H1 (cell line): ENCODE measurements around the gene RGS6. TPM values are rescaled to one million over a fixed set of nuclear protein-coding genes. Genes with fewer than 3 reads are reported as not detected.

Source experiments
- CTCF ChIA-PET: fragments of 300-600 bp; sonication (Branson Sonifier 250); formaldehyde crosslinking; loops from one replicate; lab custom pipeline; 2021; ENCODE audit not compliant: partially characterized antibody; lab: Charles Lee
- POLR2A ChIA-PET: fragments of 300-600 bp; sonication (Branson Sonifier 250); formaldehyde crosslinking; loops from one replicate; lab custom pipeline; 2021; ENCODE audit warnings: inconsistent platforms; ENCODE audit not compliant: partially characterized antibody; lab: Charles Lee
- DNase-seq, 2 experiments: peaks; one replicate each; pipeline versions ENCODE4 v3.0.0 to v3.0.0-alpha.2; 2010 to 2022; ENCODE audit warnings: low spot score in 2 of 2, low read depth in 1 of 2, mixed read lengths in 1 of 2
- FAIRE-seq: peaks from 2 replicates; lab custom pipeline; 2011; peaks lifted over from hg19 to GRCh38; lab: Jason Lieb, UNC
- H2AFZ ChIP-seq: 2 replicates; pipeline ENCODE4 v1.8.1; 2012; ENCODE audit warnings: low read length, inconsistent platforms
- H2AK5ac ChIP-seq: 2 replicates; pipeline ENCODE4 v1.6.1; 2013; ENCODE audit warnings: low read depth, low read length
- H2BK120ac ChIP-seq: replicated peaks from 2 replicates; pipeline ENCODE3; 2013; ENCODE audit warnings: low read depth, low read length, inconsistent platforms
- H2BK12ac ChIP-seq: 2 replicates; pipeline ENCODE4 v1.6.1; 2013; ENCODE audit warnings: low read depth, low read length
- H2BK15ac ChIP-seq: 2 replicates; pipeline ENCODE4 v1.6.1; 2013; ENCODE audit warnings: low read length
- H2BK20ac ChIP-seq: 2 replicates; pipeline ENCODE4 v1.6.1; 2013; ENCODE audit warnings: low read length
- H2BK5ac ChIP-seq: 2 replicates; pipeline ENCODE4 v1.6.1; 2013; ENCODE audit warnings: low read depth, low read length
- H3K14ac ChIP-seq: 2 replicates; pipeline ENCODE4 v1.6.1; 2013; ENCODE audit warnings: inconsistent platforms; ENCODE audit not compliant: insufficient read length
- H3K18ac ChIP-seq: 2 replicates; pipeline ENCODE4 v1.6.1; 2013; ENCODE audit warnings: low read length; ENCODE audit errors: extremely low read depth
- H3K23ac ChIP-seq: 2 replicates; pipeline ENCODE4 v1.6.1; 2013; ENCODE audit warnings: inconsistent platforms; ENCODE audit not compliant: insufficient read length
- H3K23me2 ChIP-seq: 2 replicates; pipeline ENCODE4 v1.6.1; 2013; ENCODE audit warnings: low read depth, low read length
- H3K27ac ChIP-seq: 2 replicates; pipeline ENCODE4 v1.6.1; 2011; ENCODE audit warnings: low read depth, low read length, inconsistent platforms
- H3K27me3 ChIP-seq, 4 experiments: replicated peaks in 1 of 4; 1 replicate in 1 of 4; 2 replicates in 3 of 4; pipeline versions ENCODE4 v1.6.1 to v1.8.1; 2011 to 2013; ENCODE audit warnings: low read length in 3 of 4, mild to moderate bottlenecking in 3 of 4, inconsistent platforms in 2 of 4, mixed read lengths in 2 of 4, moderate library complexity in 1 of 4; ENCODE audit not compliant: control insufficient read depth in 3 of 4, insufficient read depth in 3 of 4; ENCODE audit errors: extremely low read depth in 1 of 4
- H3K36me3 ChIP-seq, 4 experiments: 2 replicates each; pipeline versions ENCODE4 v1.6.1 to v1.8.1; 2011 to 2013; ENCODE audit warnings: mild to moderate bottlenecking in 4 of 4, low read length in 3 of 4, moderate library complexity in 2 of 4, control low read depth in 1 of 4, inconsistent platforms in 1 of 4; ENCODE audit not compliant: insufficient read depth in 4 of 4, control insufficient read depth in 2 of 4
- H3K4ac ChIP-seq: replicated peaks from 2 replicates; pipeline ENCODE3; 2013; ENCODE audit warnings: low read length, low read depth, mixed read lengths, inconsistent platforms; ENCODE audit not compliant: insufficient read length
- H3K4me1 ChIP-seq, 4 experiments: replicated peaks in 1 of 4; 1 replicate in 1 of 4; 2 replicates in 3 of 4; pipeline versions ENCODE4 v1.6.1 to v1.8.1; 2011 to 2013; ENCODE audit warnings: low read length in 3 of 4, inconsistent platforms in 2 of 4, mixed read lengths in 1 of 4; ENCODE audit not compliant: insufficient read depth in 4 of 4, control insufficient read depth in 3 of 4
- H3K4me2 ChIP-seq, 2 experiments: 2 replicates each; pipeline versions ENCODE4 v1.6.1 to v1.8.1; 2011 to 2013; ENCODE audit warnings: low read depth in 2 of 2, low read length in 2 of 2, control low read depth in 1 of 2, inconsistent platforms in 1 of 2, mild to moderate bottlenecking in 1 of 2; ENCODE audit not compliant: insufficient read depth in 1 of 2
- H3K4me3 ChIP-seq, 4 experiments: fragments of 200-600, 300-600 bp in 1 of 4; sonication (generic), shearing (Covaris generic), sonication (Bioruptor Twin) in 1 of 4; 2 replicates each; pipeline versions ENCODE4 v1.5.1 to v1.8.1; 2011 to 2016; ENCODE audit warnings: low read length in 4 of 4, low read depth in 3 of 4, control low read depth in 2 of 4, inconsistent platforms in 2 of 4, mild to moderate bottlenecking in 2 of 4, mixed read lengths in 1 of 4, moderate library complexity in 1 of 4; ENCODE audit not compliant: insufficient read depth in 2 of 4; ENCODE audit errors: extremely low read depth in 1 of 4
- H3K56ac ChIP-seq: replicated peaks from 2 replicates; pipeline ENCODE3; 2013; ENCODE audit warnings: low read depth, mild to moderate bottlenecking, mixed read lengths, low read length, inconsistent platforms; ENCODE audit not compliant: insufficient read length
- H3K79me1 ChIP-seq: 2 replicates; pipeline ENCODE4 v1.6.1; 2013; ENCODE audit warnings: low read depth, low read length, control low read depth
- H3K79me2 ChIP-seq, 2 experiments: 2 replicates each; pipeline versions ENCODE4 v1.6.1 to v1.8.1; 2012 to 2013; ENCODE audit warnings: low read length in 2 of 2, mild to moderate bottlenecking in 2 of 2, inconsistent platforms in 1 of 2; ENCODE audit not compliant: insufficient read depth in 2 of 2, control insufficient read depth in 1 of 2
- H3K9ac ChIP-seq, 4 experiments: replicated peaks in 1 of 4; 1 replicate in 1 of 4; 2 replicates in 3 of 4; pipeline versions ENCODE4 v1.6.1 to v1.8.1; 2011 to 2013; ENCODE audit warnings: low read depth in 3 of 4, low read length in 3 of 4, control low read depth in 2 of 4, mild to moderate bottlenecking in 2 of 4, moderate library complexity in 2 of 4, inconsistent platforms in 1 of 4; ENCODE audit errors: extremely low read depth in 1 of 4
- H3K9me3 ChIP-seq, 2 experiments: 2 replicates each; pipeline versions ENCODE4 v1.6.1 to v1.8.1; 2012 to 2013; ENCODE audit warnings: mild to moderate bottlenecking in 2 of 2, moderate library complexity in 2 of 2, control low read depth in 1 of 2, inconsistent platforms in 1 of 2, low read depth in 1 of 2, low read length in 1 of 2, mixed read lengths in 1 of 2; ENCODE audit not compliant: insufficient read depth in 2 of 2
- H4K20me1 ChIP-seq, 2 experiments: replicated peaks in 1 of 2; 2 replicates each; pipeline versions ENCODE3 to v1.8.1; 2011 to 2013; ENCODE audit warnings: inconsistent platforms in 2 of 2, low read length in 2 of 2, mild to moderate bottlenecking in 1 of 2; ENCODE audit not compliant: insufficient read depth in 2 of 2, control insufficient read depth in 1 of 2
- H4K5ac ChIP-seq: 2 replicates; pipeline ENCODE4 v1.6.1; 2013; ENCODE audit warnings: low read length, low read depth, mixed read lengths, inconsistent platforms; ENCODE audit not compliant: insufficient read length
- H4K8ac ChIP-seq: 2 replicates; pipeline ENCODE4 v1.8.0; 2013; ENCODE audit warnings: mild to moderate bottlenecking, moderate library complexity, low read length, inconsistent platforms; ENCODE audit not compliant: insufficient read depth; ENCODE audit errors: extremely low read depth
- H4K91ac ChIP-seq: replicated peaks from 2 replicates; pipeline ENCODE3; 2013; ENCODE audit warnings: low read length, mixed read lengths, inconsistent platforms; ENCODE audit not compliant: insufficient read length
- ASH2L ChIP-seq: fragments of 200-600, 300-600 bp; sonication (generic); IDR thresholded peaks from one replicate; pipeline ENCODE4 v1.7.1; 2017; ENCODE audit warnings: low read length
- CEBPB ChIP-seq: IDR thresholded peaks from 2 replicates; pipeline ENCODE4 v1.6.1; 2012; ENCODE audit warnings: low read depth, low read length
- CHD2 ChIP-seq: IDR thresholded peaks from 2 replicates; pipeline ENCODE4 v1.6.1; 2012; ENCODE audit warnings: low read length, improper control_type of control experiment
- HDAC2 ChIP-seq, 2 experiments: fragments of 300-600 bp in 1 of 2; sonication (generic) in 1 of 2; IDR thresholded peaks; 2 replicates each; pipeline ENCODE4 v1.6.1; 2011 to 2012; ENCODE audit warnings: low read depth in 2 of 2, low read length in 2 of 2, mild to moderate bottlenecking in 2 of 2, moderate library complexity in 2 of 2, borderline replicate concordance in 1 of 2, inconsistent platforms in 1 of 2
- POU5F1 ChIP-seq: IDR thresholded peaks from 2 replicates; pipeline ENCODE4 v1.6.1; 2011; ENCODE audit warnings: low read depth, mild to moderate bottlenecking, low read length, moderate library complexity
- RNF2 ChIP-seq: fragments of 200-900, 300-1000 bp; sonication (generic); IDR thresholded peaks from 2 replicates; pipeline ENCODE4 v1.7.1; 2016; ENCODE audit warnings: borderline replicate concordance, low read depth, mild to moderate bottlenecking, antibody characterized with exemption, low read length; ENCODE audit not compliant: poor library complexity, severe bottlenecking; ENCODE audit errors: missing control alignments
- RXRA ChIP-seq: IDR thresholded peaks from 2 replicates; pipeline ENCODE4 v1.6.1; 2011; ENCODE audit warnings: low read depth, mild to moderate bottlenecking, low read length, moderate library complexity; ENCODE audit not compliant: insufficient read depth
- SIRT6 ChIP-seq: IDR thresholded peaks from one replicate; pipeline ENCODE4 v1.7.1; 2012; ENCODE audit warnings: low read length, inconsistent platforms
- TAF1 ChIP-seq: IDR thresholded peaks from 2 replicates; pipeline ENCODE4 v1.6.1; 2011; ENCODE audit warnings: mild to moderate bottlenecking, low read depth, low read length
- TBP ChIP-seq: IDR thresholded peaks from 2 replicates; pipeline ENCODE4 v1.6.1; 2011; ENCODE audit warnings: low read depth, low read length, improper control_type of control experiment
- ZNF274 ChIP-seq: IDR thresholded peaks from 2 replicates; pipeline ENCODE4 v1.7.0; 2012; ENCODE audit warnings: low read length, borderline replicate concordance; ENCODE audit errors: extremely low read depth
- whole genome bisulfite sequencing, 2 experiments: shearing (Covaris generic) in 1 of 2; methylation state at CpG; one replicate each; pipeline versions ENCODE4 v1.1.6 to v1.1.7; 2013 to 2015; ENCODE audit warnings: low lambda C conversion rate in 2 of 2, mixed read lengths in 2 of 2, inconsistent platforms in 1 of 2, low coverage in 1 of 2, missing lambda C conversion rate in 1 of 2; ENCODE audit not compliant: insufficient replicate concordance in 2 of 2, insufficient coverage in 1 of 2, insufficient read length in 1 of 2; ENCODE audit errors: extremely low coverage in 1 of 2, missing lambda C conversion rate in 1 of 2; 5-methylcytosine and 5-hydroxymethylcytosine counted together
- polyA plus RNA-seq, 7 experiments: library from polyadenylated mRNA; depleted of rRNA in 3 of 7; stranded (reverse) in 5 of 7; unstranded in 2 of 7; fragments of >200 nt in 5 of 7; fragments of 200-250 nt in 2 of 7; gene quantifications; 1 replicate in 5 of 7; 2 replicates in 1 of 7; 4 replicates in 1 of 7; pipeline versions ENCODE4 v1.2.1 to v1.2.3, GENCODE V29; 2011 to 2013; ENCODE audit warnings: missing spikeins in 2 of 7, mixed read lengths in 2 of 7
- total RNA-seq: library from RNA; stranded (reverse); fragmentation: NEBNext Ultra II Directional; extraction: Animal tissue kit (Norgen Biotek cat#: 25700); gene quantifications from 2 replicates; pipeline ENCODE4 v1.2.1, GENCODE V29; 2021
- TF ChIP-seq, protein P1 (sequence below): IDR thresholded peaks from 2 replicates; pipeline ENCODE4 v1.6.1; 2012; ENCODE audit warnings: inconsistent platforms
- TF ChIP-seq, protein P2 (sequence below): IDR thresholded peaks from 2 replicates; pipeline ENCODE4 v1.6.1; 2011; ENCODE audit warnings: low read depth, mild to moderate bottlenecking, low read length; ENCODE audit not compliant: insufficient read depth

The RGS6 gene
- total and polyA plus RNA-seq, 2 of the 8 experiments (the other 6 are each of a cell fraction or from before 2014, with no cell fraction given) = 0.26 to 1.1 TPM

DNA sequence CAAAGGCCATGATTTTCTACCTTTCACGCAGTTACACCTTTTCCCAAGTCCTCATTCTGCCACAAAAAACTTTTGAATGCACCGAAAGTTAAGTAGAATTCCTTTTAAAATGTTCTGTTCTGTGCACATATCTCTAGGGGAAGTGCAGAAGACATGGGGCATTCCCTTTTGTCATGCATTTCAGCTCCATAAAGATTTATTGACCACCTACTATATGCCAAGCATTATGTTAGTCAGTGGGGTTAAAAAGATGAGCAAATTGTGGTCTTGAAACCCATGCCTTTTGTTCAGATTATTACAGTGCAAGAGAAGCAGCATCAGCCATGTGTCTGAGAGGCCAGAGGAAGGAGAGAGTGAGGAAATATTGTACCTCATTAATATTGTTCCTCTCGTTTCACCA is 338.5 kb downstream of the RGS6 start:
- H3K4ac ChIP-seq = no peak overlapping the region
- H4K5ac ChIP-seq = no peak overlapping the region
- no peak overlapping the region for H2AFZ ChIP-seq
- no peaks in the 10 kb centered on the region for H3K79me2 ChIP-seq
- WGBS, 2 experiments = 81% methylated on average over 3 of the region's 3 CpGs; no CpG with 5 or more reads in 1 of the 2 experiments
- no peaks in the 10 kb centered on the region for H3K23me2 ChIP-seq
- POLR2A ChIA-PET = no interaction called here
- H4K20me1 ChIP-seq = no peaks in the 10 kb centered on the region
- H3K27ac ChIP-seq = no peak overlapping the region
- H2BK20ac ChIP-seq = no peak overlapping the region
- H2BK15ac ChIP-seq = no peak overlapping the region
- no peak overlapping the region for H3K56ac ChIP-seq
- no peak overlapping the region for H2BK12ac ChIP-seq
- CTCF ChIA-PET = no interaction called here
- H2BK120ac ChIP-seq = no peak overlapping the region
- no peak overlapping the region for H2BK5ac ChIP-seq
- H3K4me3 ChIP-seq = no peak overlapping the region
- H3K9me3 ChIP-seq = peaks cover 0 to 4% of the 10 kb centered on the region in 2 experiments; a peak in 2 of 4 replicates
- no peaks in the 10 kb centered on the region for H3K4me1 ChIP-seq
- H4K8ac ChIP-seq = no peak overlapping the region
- no peaks in the 10 kb centered on the region for H3K27me3 ChIP-seq
- H3K79me1 ChIP-seq = no peaks in the 10 kb centered on the region
- H2AK5ac ChIP-seq = no peak overlapping the region
- no peak overlapping the region for H3K18ac ChIP-seq
- DNase-seq (no peak), FAIRE-seq (no peak)
- no peak overlapping the region for H3K23ac ChIP-seq
- no peaks in the 10 kb centered on the region for H3K36me3 ChIP-seq
- no peak overlapping the region for H3K14ac ChIP-seq
- no peak overlapping the region for H3K9ac ChIP-seq
- no peak overlapping the region for H4K91ac ChIP-seq
- no peak overlapping the region for H3K4me2 ChIP-seq
- TF ChIP-seq TAF1 = no peak
- TF ChIP-seq CEBPB = no peak
- TF ChIP-seq, protein P1, sequence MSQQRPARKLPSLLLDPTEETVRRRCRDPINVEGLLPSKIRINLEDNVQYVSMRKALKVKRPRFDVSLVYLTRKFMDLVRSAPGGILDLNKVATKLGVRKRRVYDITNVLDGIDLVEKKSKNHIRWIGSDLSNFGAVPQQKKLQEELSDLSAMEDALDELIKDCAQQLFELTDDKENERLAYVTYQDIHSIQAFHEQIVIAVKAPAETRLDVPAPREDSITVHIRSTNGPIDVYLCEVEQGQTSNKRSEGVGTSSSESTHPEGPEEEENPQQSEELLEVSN = no peak
- TF ChIP-seq, protein P2, sequence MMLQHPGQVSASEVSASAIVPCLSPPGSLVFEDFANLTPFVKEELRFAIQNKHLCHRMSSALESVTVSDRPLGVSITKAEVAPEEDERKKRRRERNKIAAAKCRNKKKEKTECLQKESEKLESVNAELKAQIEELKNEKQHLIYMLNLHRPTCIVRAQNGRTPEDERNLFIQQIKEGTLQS = no peak
- no peak for TF ChIP-seq RXRA
- TF ChIP-seq ZNF274 = no peak
- TF ChIP-seq SIRT6 = no peak
- TF ChIP-seq POU5F1 = no peak
- TF ChIP-seq RNF2 = no peak
- no peak for TF ChIP-seq ASH2L
- TF ChIP-seq HDAC2 (IDR thresholded peaks at IDR 0.05; ENCODE audit: borderline replicate concordance in 1 of 2, low read depth in 2 of 2, low read length in 2 of 2) = no peak
- no peak for TF ChIP-seq TBP
- no peak for TF ChIP-seq CHD2
